AG09309 (cell line): ENCODE results near the gene SURF4.
"Not testable (repeated sequence)": the region's sequence is repeated elsewhere in the genome, so short reads cannot be mapped to it uniquely, and the experiment has no call there.

ENCODE experiments used
- DNase-seq: peaks from one replicate; pipeline ENCODE4 v3.0.0-alpha.2; 2010; ENCODE audit warnings: low read depth
- H3K4me3 ChIP-seq: 2 replicates; pipeline ENCODE4 v1.5.1; 2011; ENCODE audit warnings: mild to moderate bottlenecking, low read depth, low read length, moderate library complexity; ENCODE audit not compliant: control insufficient read depth
- CTCF ChIP-seq: IDR thresholded peaks from 2 replicates; pipeline ENCODE4 v1.5.1; 2011; ENCODE audit warnings: mild to moderate bottlenecking, low read depth, low read length, inconsistent platforms; ENCODE audit not compliant: insufficient read depth, control insufficient read depth; ENCODE audit errors: missing control alignments

SURF4 gene

DNA sequence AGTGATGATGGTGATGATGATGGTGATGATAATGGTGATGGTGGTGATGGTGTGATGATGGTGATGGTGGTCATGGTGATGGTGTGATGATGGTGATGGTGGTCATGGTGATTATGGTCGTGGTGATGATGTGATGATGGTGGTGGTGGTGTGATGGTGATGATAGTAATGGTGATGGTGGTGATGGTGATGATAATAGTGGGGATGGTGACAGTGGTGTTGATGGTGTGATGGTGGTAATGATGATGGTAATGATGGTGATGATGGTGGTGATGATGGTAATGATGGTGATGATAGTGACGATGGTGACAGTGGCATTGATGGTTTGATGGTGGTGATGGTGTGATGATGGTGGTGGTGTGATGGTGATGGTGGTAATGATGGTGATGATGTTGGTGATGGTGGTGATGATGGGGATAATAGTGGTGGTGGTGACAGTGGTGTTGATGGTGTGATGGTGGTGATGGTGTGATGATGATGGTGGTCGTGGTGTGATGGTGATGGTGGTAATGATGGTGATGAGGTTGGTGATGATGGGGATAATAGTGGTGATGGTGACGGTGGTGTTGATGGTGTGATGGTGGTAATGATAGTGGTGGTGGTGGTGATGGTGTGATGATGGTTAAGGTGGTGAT, 6.8 kb upstream of the SURF4 start:
- no peak for TF ChIP-seq CTCF
- H3K4me3 ChIP-seq = no peak overlapping the region
- DNase-seq = no peak

DNA sequence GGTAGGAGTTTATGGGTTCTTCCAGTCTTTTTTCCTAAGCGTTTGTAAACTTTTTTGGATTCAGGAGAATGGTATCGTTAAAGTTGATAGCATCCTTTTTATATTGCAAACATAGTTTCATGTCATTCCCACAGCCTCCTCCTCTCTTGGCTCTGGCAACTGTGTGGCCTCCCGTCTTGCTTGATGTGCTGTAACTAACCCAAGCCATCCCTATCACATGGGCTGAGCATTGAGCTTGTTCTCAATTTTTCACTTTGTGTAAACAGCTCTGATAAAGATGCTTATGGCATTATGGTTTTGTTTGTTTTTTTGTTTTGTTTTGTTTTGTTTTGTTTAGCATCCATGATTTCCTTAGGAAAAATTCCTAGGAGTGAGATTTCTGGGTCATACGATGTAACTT, 4.9 kb upstream of the SURF4 start:
- no peak for DNase-seq
- H3K4me3 ChIP-seq = no peak overlapping the region
- no peak for TF ChIP-seq CTCF

DNA sequence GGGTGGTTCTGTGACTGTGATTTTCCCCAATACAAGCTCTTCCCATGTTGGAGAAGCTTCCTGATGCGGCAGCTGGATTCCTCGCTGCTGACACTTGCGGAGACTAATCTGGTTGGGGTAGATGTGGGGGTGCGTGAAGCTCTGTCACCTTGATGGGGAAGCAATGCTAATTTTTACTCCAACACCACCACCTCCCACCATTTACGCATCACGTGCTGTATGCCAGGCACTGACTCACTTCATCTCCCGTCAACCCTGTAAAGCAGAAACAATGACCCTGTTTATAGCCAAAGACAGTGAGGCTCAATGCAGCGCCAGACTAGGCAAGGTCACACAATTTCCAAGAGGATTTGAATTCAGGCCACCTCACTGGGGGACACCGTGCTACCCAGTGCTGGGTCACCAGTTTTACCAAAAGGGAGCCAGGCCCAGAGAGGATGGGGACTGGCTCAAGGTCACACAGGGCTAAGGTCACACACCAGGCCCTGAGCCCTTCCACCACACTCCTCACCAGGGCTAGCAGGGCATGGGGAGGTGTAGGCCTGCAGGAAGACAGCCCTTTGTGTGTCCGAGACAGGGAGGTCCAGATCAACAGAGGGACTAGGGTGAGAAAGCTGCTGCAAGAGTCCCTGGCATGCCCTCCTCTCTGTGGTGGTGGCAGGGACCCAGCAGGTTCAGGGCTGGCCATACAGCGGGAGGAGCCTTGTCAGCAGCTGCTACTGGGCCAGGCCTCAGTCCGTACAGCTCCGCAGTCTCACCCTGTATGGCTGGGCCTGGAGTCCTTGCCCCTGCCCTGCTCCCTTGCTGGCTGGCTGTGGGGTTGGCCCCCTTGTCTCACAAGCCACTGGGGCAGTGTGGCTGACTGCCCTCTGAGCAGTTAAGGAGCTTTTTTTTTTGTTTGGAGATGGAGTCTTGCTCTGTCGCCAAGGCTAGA, 3.6 kb upstream of the SURF4 start:
- no peak overlapping the region for H3K4me3 ChIP-seq
- no peak for DNase-seq
- no peak for TF ChIP-seq CTCF

DNA sequence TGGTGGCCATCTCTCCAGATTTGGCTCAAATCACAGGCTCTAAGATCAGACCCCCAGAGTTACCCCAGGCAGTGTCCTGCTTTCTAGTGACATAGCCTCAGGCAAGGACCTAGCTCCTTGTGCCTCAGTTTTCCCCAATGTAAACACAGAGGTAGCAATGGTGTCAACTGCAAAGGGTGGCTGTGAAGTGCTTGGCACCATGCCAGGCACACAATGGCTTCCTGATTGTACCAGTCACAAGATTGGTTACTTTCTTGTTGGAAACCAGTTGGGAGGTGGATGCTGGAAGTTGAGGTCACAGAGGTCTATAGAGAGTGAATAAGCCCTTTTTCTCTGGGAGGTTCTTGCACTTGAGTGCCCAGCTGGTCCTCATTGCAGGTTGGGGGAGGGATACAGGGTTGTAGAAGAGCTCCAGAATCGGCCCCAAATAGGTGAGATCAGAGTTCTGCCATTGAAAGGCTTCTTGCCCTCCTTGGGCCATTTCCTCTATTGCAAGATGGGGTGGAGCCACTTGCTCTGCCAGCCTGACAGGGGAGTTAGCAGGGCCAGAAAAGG, 2.6 kb upstream of the SURF4 start:
- no peak for DNase-seq
- H3K4me3 ChIP-seq = no peak overlapping the region

DNA sequence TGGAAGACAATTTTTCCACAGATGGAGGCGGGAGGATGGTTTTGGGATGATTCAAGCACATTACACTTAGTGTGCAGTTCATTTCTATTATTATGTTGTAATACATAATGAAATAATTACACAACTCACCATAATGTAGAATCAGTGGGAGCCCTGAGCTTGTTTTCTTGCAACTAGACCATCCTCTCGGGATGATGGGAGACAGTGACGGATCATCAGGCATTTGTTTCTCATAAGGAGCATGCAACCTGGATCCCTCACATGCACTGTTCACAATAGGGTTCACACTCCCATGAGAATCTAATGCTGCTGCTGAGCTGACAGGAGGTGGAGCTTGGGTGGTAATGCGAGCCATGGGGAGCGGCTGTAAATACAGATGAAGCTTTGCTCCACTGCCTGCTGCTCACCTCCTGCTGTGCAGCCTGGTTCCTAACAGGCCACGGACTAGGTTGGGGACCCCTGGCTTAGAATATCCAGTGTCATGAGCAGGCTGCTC, 1.9 kb upstream of the SURF4 start:
- DNase-seq = no peak
- H3K4me3 ChIP-seq = no peak overlapping the region
- no peak for TF ChIP-seq CTCF

More for the DNA sequence above, 2.6 kb upstream of the SURF4 start:
- no peak for TF ChIP-seq CTCF

DNA sequence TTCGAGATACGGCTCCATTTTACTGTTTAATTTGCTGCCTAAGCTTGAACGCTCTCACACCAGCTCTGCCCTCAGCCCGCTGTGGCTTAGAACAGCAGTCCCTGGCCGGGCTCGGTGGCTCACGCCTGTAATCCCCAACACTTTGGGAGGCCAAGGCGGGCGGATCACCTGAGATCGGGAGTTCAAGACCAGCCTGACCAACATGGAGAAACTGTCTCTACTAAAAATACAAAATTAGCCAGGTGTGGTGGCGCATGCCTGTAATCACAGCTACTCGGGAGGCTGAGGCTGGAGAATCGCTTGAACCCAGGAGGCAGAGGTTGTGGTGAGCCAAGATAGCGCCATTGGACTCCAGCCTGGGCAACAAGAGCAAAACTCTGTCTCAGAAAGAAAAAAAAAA, 1.4 kb upstream of the SURF4 start:
- H3K4me3 ChIP-seq, DNase-seq: not testable (repeated sequence)
